Duodenal mucosa (tissue), 2 donors: Measurements from ENCODE around the gene TEX53.

Experiments
- H3K27ac ChIP-seq: one replicate; pipeline ENCODE4 v1.7.0; 2013; ENCODE audit warnings: low read depth, low read length
- H3K27me3 ChIP-seq, 2 donors: one replicate each; pipeline ENCODE4 v1.7.0; 2013; ENCODE audit warnings: low read length in 2 of 2, control low read depth in 1 of 2; ENCODE audit not compliant: insufficient read depth in 2 of 2, control insufficient read depth in 1 of 2
- H3K36me3 ChIP-seq, 2 donors: one replicate each; pipeline ENCODE4 v1.7.0; 2013; ENCODE audit warnings: low read length in 2 of 2, control low read depth in 1 of 2; ENCODE audit not compliant: insufficient read depth in 2 of 2, control insufficient read depth in 1 of 2
- H3K4me1 ChIP-seq, 2 donors: one replicate each; pipeline ENCODE4 v1.7.0; 2013; ENCODE audit warnings: low read length in 2 of 2, control low read depth in 1 of 2; ENCODE audit not compliant: insufficient read depth in 2 of 2, control insufficient read depth in 1 of 2
- H3K4me3 ChIP-seq, 2 donors: one replicate each; pipeline ENCODE4 v1.7.0; 2013; ENCODE audit warnings: low read length in 2 of 2, low read depth in 1 of 2
- H3K9ac ChIP-seq, 2 donors: one replicate each; pipeline ENCODE4 v1.7.0; 2013; ENCODE audit warnings: low read length in 2 of 2, low read depth in 1 of 2
- H3K9me3 ChIP-seq, 2 donors: one replicate each; pipeline ENCODE4 v1.7.0; 2013; ENCODE audit warnings: low read length in 2 of 2, control low read depth in 1 of 2; ENCODE audit not compliant: control insufficient read depth in 1 of 2

Gene TEX53

GRCh38 chr9:114657705-114658104 is at the start of gene TEX53:
TSS of gene TEX53 (minus strand) at chr9:114657805. CDS start at chr9:114657774, 31 bp downstream.
- Histone ChIP-seq H3K36me3 (no peaks in the 10 kb centered on the region), H3K27me3 (peaks cover 0 to 6% of the 10 kb centered on the region in 2 donors), H3K4me3 (no peak within 1 kb of the TSS), H3K9me3 (no peaks in the 10 kb centered on the region), H3K27ac (no peak within 1 kb of the TSS), H3K4me1 (no peaks in the 10 kb centered on the region), H3K9ac (no peak within 1 kb of the TSS)

GRCh38 chr9:114706711-114707110 is 49.1 kb upstream of the TEX53 start:
- Histone ChIP-seq H3K4me1 (no peaks in the 10 kb centered on the region), H3K36me3 (no peaks in the 10 kb centered on the region), H3K4me3 (no peak overlapping the region), H3K27ac (no peak overlapping the region), H3K9me3 (no peaks in the 10 kb centered on the region), H3K9ac (no peak overlapping the region), H3K27me3 (no peaks in the 10 kb centered on the region)

- Histone ChIP-seq H3K36me3 (no peaks in the 10 kb centered on the region), H3K9ac (no peak overlapping the region), H3K9me3 (no peaks in the 10 kb centered on the region)
Measured at GRCh38 chr9:114701988-114702387, 44.4 kb upstream of the TEX53 start.

GRCh38 chr9:114697951-114698351 is 40.3 kb upstream of the TEX53 start:
- Histone ChIP-seq H3K4me3 (no peak overlapping the region), H3K36me3 (no peaks in the 10 kb centered on the region), H3K9me3 (no peaks in the 10 kb centered on the region), H3K27ac (no peak overlapping the region), H3K9ac (no peak overlapping the region), H3K4me1 (peaks cover 0 to 10% of the 10 kb centered on the region in 2 donors), H3K27me3 (peaks cover 0 to 3% of the 10 kb centered on the region in 2 donors)

More at GRCh38 chr9:114701988-114702387, 44.4 kb upstream of the TEX53 start:
- Histone ChIP-seq H3K4me3 (no peak overlapping the region), H3K4me1 (no peaks in the 10 kb centered on the region), H3K27ac (no peak overlapping the region), H3K27me3 (peaks cover 0 to 3% of the 10 kb centered on the region in 2 donors)

- no peaks in the 10 kb centered on the region for H3K9me3 ChIP-seq
- no peak overlapping the region for H3K9ac ChIP-seq
- H3K4me1 ChIP-seq: peaks cover 0 to 10% of the 10 kb centered on the region in 2 donors
- peaks cover 0 to 3% of the 10 kb centered on the region in 2 donors for H3K27me3 ChIP-seq
- no peak overlapping the region for H3K4me3 ChIP-seq
- H3K27ac ChIP-seq: no peak overlapping the region
- no peaks in the 10 kb centered on the region for H3K36me3 ChIP-seq
Measured at GRCh38 chr9:114696814-114697544, 39.4 kb upstream of the TEX53 start.

GRCh38 chr9:114695948-114696347 is 38.3 kb upstream of the TEX53 start:
- peaks cover 0 to under 1% of the 10 kb centered on the region in 2 donors for H3K27me3 ChIP-seq
- H3K9ac ChIP-seq: no peak overlapping the region
- no peak overlapping the region for H3K27ac ChIP-seq
- no peak overlapping the region for H3K4me3 ChIP-seq
- H3K9me3 ChIP-seq: no peaks in the 10 kb centered on the region
- no peaks in the 10 kb centered on the region for H3K36me3 ChIP-seq
- H3K4me1 ChIP-seq: peaks cover 0 to 10% of the 10 kb centered on the region in 2 donors

- Histone ChIP-seq H3K36me3 (no peaks in the 10 kb centered on the region), H3K27me3 (no peaks in the 10 kb centered on the region), H3K4me1 (peaks cover 0 to 10% of the 10 kb centered on the region in 2 donors), H3K4me3 (no peak overlapping the region), H3K27ac (no peak overlapping the region), H3K9ac (no peak overlapping the region), H3K9me3 (no peaks in the 10 kb centered on the region)
Measured at GRCh38 chr9:114694719-114695269, 37.2 kb upstream of the TEX53 start.

GRCh38 chr9:114694146-114694545 is 36.5 kb upstream of the TEX53 start:
- H3K36me3 ChIP-seq: no peaks in the 10 kb centered on the region
- H3K27ac ChIP-seq: no peak overlapping the region
- no peak overlapping the region for H3K4me3 ChIP-seq
- no peaks in the 10 kb centered on the region for H3K9me3 ChIP-seq
- H3K9ac ChIP-seq: no peak overlapping the region
- H3K4me1 ChIP-seq: peaks cover 0 to 10% of the 10 kb centered on the region in 2 donors
- no peaks in the 10 kb centered on the region for H3K27me3 ChIP-seq

- Histone ChIP-seq H3K36me3 (no peaks in the 10 kb centered on the region), H3K27ac (no peak overlapping the region), H3K9ac (no peak overlapping the region), H3K4me1 (peaks cover 0 to 10% of the 10 kb centered on the region in 2 donors), H3K27me3 (no peaks in the 10 kb centered on the region), H3K9me3 (no peaks in the 10 kb centered on the region), H3K4me3 (no peak overlapping the region)
Measured at GRCh38 chr9:114693248-114693855, 35.7 kb upstream of the TEX53 start.

- Histone ChIP-seq H3K27ac (no peak overlapping the region), H3K9ac (no peak overlapping the region), H3K27me3 (no peaks in the 10 kb centered on the region), H3K9me3 (no peaks in the 10 kb centered on the region), H3K4me3 (no peak overlapping the region), H3K4me1 (peaks cover 0 to 10% of the 10 kb centered on the region in 2 donors), H3K36me3 (no peaks in the 10 kb centered on the region)
Measured at GRCh38 chr9:114691956-114692295, 34.3 kb upstream of the TEX53 start.
